Large intestine (tissue), 3 donors: ENCODE results near the gene LRRC8D. TPM values are rescaled to one million over a fixed set of nuclear protein-coding genes. Genes with fewer than 3 reads are reported as not detected.
A peak's percentile ranks its signal among the peaks of the same experiment; 100 is the strongest.
"Not testable (repeated sequence)": the region's sequence is repeated elsewhere in the genome, so short reads cannot be mapped to it uniquely, and the experiment has no call there.

Experiments
- DNase-seq, 2 donors: peaks; one replicate each; pipeline versions ENCODE4 v3.0.0 to v3.0.0-alpha.2; 2013
- H3K27ac ChIP-seq: one replicate; pipeline ENCODE4 v1.5.1; 2013; ENCODE audit warnings: low read length
- H3K27me3 ChIP-seq: 2 replicates; pipeline ENCODE4 v1.6.1; 2013; ENCODE audit warnings: low read length; ENCODE audit not compliant: control insufficient read depth, insufficient read depth
- H3K36me3 ChIP-seq: 2 replicates; pipeline ENCODE4 v1.6.1; 2013; ENCODE audit warnings: low read length; ENCODE audit not compliant: control insufficient read depth, insufficient read depth
- H3K4me1 ChIP-seq: one replicate; pipeline ENCODE4 v1.6.1; 2013; ENCODE audit warnings: low read length; ENCODE audit not compliant: control insufficient read depth, insufficient read depth
- H3K4me3 ChIP-seq: one replicate; pipeline ENCODE4 v1.5.1; 2013; ENCODE audit warnings: low read length
- H3K9me3 ChIP-seq: one replicate; pipeline ENCODE4 v1.6.1; 2013; ENCODE audit warnings: mild to moderate bottlenecking, low read depth, low read length, moderate library complexity; ENCODE audit not compliant: control insufficient read depth
- WGBS: methylation state at CpG from one replicate; pipeline ENCODE4 v1.1.5; 2013; ENCODE audit warnings: low lambda C conversion rate; ENCODE audit not compliant: insufficient coverage; 5-methylcytosine and 5-hydroxymethylcytosine counted together
- polyA plus RNA-seq: library from polyadenylated mRNA; unstranded; fragments of 120-200 nt; gene quantifications from one replicate; pipeline ENCODE4 v1.2.1, GENCODE V29; 2013

LRRC8D gene
- polyA plus RNA-seq, 1 donor: 33.3 TPM

GRCh38 chr1:89973471-89974127, 152.8 kb downstream of the LRRC8D start:
- 100% methylated on average over 1 of the region's 8 CpGs for WGBS
- Histone ChIP-seq H3K27ac (no peak overlapping the region), H3K9me3 (no peaks in the 10 kb centered on the region)

GRCh38 chr1:89974256-89974655, 153.4 kb downstream of the LRRC8D start:
- WGBS: no CpG with 5 or more reads among the region's 4 CpGs
- H3K27ac ChIP-seq: no peak overlapping the region
- H3K27me3 ChIP-seq: no peaks in the 10 kb centered on the region
- no peak overlapping the region for H3K4me3 ChIP-seq
- no peaks in the 10 kb centered on the region for H3K36me3 ChIP-seq
- H3K4me1 ChIP-seq: no peaks in the 10 kb centered on the region
- DNase-seq: no peak
- no peaks in the 10 kb centered on the region for H3K9me3 ChIP-seq

More at GRCh38 chr1:89973471-89974127, 152.8 kb downstream of the LRRC8D start:
- Histone ChIP-seq H3K4me1 (no peaks in the 10 kb centered on the region), H3K27me3 (no peaks in the 10 kb centered on the region), H3K4me3 (no peak overlapping the region), H3K36me3 (no peaks in the 10 kb centered on the region)
- DNase-seq: no peak

GRCh38 chr1:89974696-89975470, 154.1 kb downstream of the LRRC8D start:
- H3K27me3 ChIP-seq: no peaks in the 10 kb centered on the region
- H3K27ac ChIP-seq: no peak overlapping the region
- H3K9me3 ChIP-seq: no peaks in the 10 kb centered on the region
- H3K36me3 ChIP-seq: no peaks in the 10 kb centered on the region
- no peaks in the 10 kb centered on the region for H3K4me1 ChIP-seq
- no CpG with 5 or more reads among the region's 4 CpGs for WGBS
- DNase-seq: no peak
- H3K4me3 ChIP-seq: no peak overlapping the region

- H3K27ac ChIP-seq: no peak overlapping the region
- H3K4me3 ChIP-seq: no peak overlapping the region
- H3K9me3 ChIP-seq: no peaks in the 10 kb centered on the region
- DNase-seq: no peak
- H3K4me1 ChIP-seq: no peaks in the 10 kb centered on the region
- no peaks in the 10 kb centered on the region for H3K36me3 ChIP-seq
- WGBS: 100% methylated on average over 1 of the region's 4 CpGs
- no peaks in the 10 kb centered on the region for H3K27me3 ChIP-seq
Observed at GRCh38 chr1:89975540-89976125, 154.8 kb downstream of the LRRC8D start.

- WGBS: 60% methylated on average over 1 of the region's 1 CpG
- Histone ChIP-seq H3K36me3 (no peaks in the 10 kb centered on the region), H3K4me1 (no peaks in the 10 kb centered on the region), H3K4me3 (no peak overlapping the region), H3K27ac (no peak overlapping the region), H3K9me3 (no peaks in the 10 kb centered on the region), H3K27me3 (no peaks in the 10 kb centered on the region)
- no peak for DNase-seq
Observed at GRCh38 chr1:89978755-89979154, 157.9 kb downstream of the LRRC8D start.

DNA sequence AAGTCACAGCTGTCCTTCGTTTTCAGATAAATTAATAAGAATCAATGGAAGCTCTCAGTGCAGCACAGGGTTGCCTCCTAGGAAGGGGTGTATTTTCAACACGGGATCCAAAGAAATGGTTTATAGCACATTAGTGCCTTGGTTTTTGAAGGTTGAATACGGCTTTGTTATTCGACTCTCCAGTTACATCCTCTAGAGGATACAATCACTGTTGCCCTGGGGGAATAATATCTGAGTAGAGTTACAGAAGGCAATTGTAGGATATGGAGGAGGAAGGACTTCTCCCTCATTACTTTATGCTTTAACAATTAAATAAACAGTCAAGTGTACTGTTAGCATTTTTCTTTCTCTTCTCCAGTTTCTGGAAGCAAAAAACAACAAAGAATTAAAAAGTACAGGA, 159.8 kb downstream of the LRRC8D start:
- H3K36me3 ChIP-seq: no peaks in the 10 kb centered on the region
- H3K27me3 ChIP-seq: no peaks in the 10 kb centered on the region
- no peak overlapping the region for H3K4me3 ChIP-seq
- peaks cover 3% of the 10 kb centered on the region for H3K9me3 ChIP-seq
- DNase-seq: no peak
- H3K27ac ChIP-seq: no peak overlapping the region
- no CpG with 5 or more reads among the region's 4 CpGs for WGBS
- no peaks in the 10 kb centered on the region for H3K4me1 ChIP-seq

GRCh38 chr1:89982846-89983245, 162.0 kb downstream of the LRRC8D start:
- H3K4me3 ChIP-seq, H3K4me1 ChIP-seq, H3K9me3 ChIP-seq, DNase-seq, H3K27ac ChIP-seq, H3K27me3 ChIP-seq, H3K36me3 ChIP-seq: not testable (repeated sequence)
- WGBS: no CpG with 5 or more reads among the region's 2 CpGs

DNA sequence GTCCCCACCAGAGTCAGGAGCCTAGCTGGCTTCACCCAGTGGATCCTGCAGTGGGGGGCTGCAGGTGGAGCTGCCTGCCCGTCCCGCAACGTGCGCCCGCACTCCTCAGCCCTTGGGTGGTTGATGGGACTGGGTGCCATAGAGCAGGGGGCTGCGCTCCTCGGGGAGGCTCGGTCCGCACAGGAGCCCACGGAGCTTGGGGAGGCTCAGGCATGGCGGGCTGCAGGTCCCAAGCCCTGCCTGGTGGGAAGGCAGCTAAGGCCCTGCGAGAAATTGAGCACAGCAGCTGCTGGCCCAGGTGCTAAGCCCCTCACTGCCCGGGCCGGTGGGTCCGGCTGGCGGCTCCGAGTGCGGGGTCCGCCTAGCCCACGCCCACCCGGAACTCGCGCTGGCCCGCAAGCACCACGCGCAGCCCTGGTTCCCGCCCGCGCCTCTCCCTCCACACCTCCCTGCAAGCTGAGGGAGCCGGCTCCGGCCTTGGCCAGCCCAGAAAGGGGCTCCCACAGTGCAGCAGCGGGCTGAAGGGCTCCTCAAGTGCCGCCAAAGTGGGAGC, 163.8 kb downstream of the LRRC8D start:
- not testable (repeated sequence) for H3K4me3 ChIP-seq, H3K27ac ChIP-seq, DNase-seq, H3K27me3 ChIP-seq, H3K9me3 ChIP-seq, H3K36me3 ChIP-seq
- H3K4me1 ChIP-seq: peaks cover 14% of the 10 kb centered on the region
- no CpG with 5 or more reads among the region's 33 CpGs for WGBS

- Histone ChIP-seq H3K27ac (no peak overlapping the region), H3K36me3 (no peaks in the 10 kb centered on the region), H3K9me3 (peaks cover 3% of the 10 kb centered on the region), H3K4me3 (no peak overlapping the region), H3K27me3 (no peaks in the 10 kb centered on the region), H3K4me1 (peaks cover 25% of the 10 kb centered on the region)
- DNase-seq: peak in 1 of 2 donors; percentile 50
Observed at GRCh38 chr1:89986020-89986419, 165.2 kb downstream of the LRRC8D start.
